OCI-LY3 (cell line): ENCODE measurements around the gene ADARB1.

Experiments
- CTCF ChIP-seq: fragments of 200-600, 300-600 bp; sonication (generic); IDR thresholded peaks from 2 replicates; pipeline ENCODE4 v1.5.1; 2014; ENCODE audit warnings: antibody characterized with exemption, low read length, low read depth
- EZH2phosphoT487 ChIP-seq: fragments of 200-600 bp; shearing (Covaris generic); IDR thresholded peaks from 2 replicates; pipeline ENCODE4 v1.6.1; 2018; ENCODE audit warnings: antibody characterized with exemption, mixed run types, low read depth

- no peak for TF ChIP-seq CTCF
- TF ChIP-seq EZH2phosphoT487 = no peak
Measured at GRCh38 chr21:45135122-45135521, 60.7 kb downstream of the ADARB1 start.
